ENCODE results near the gene PRSS22. TPM values are rescaled to one million over a fixed set of nuclear protein-coding genes. Genes with fewer than 3 reads are reported as not detected.

PRSS22 gene
- total RNA-seq, 1 experiment from 2014 or later, result 3.9 TPM

- no peak for TF ChIP-seq FOXK1 (CRISPR knock-in tag; IDR thresholded peaks at IDR 0.05)
- no peak for TF ChIP-seq E2F5 (CRISPR knock-in tag; IDR thresholded peaks at IDR 0.05)
- no peak for TF ChIP-seq OVOL2 (CRISPR knock-in tag; IDR thresholded peaks at IDR 0.05; ENCODE audit: borderline replicate concordance)
- TF ChIP-seq PREB (CRISPR knock-in tag; IDR thresholded peaks at IDR 0.05; ENCODE audit: borderline replicate concordance), result no peak
- TF ChIP-seq EMX1 (CRISPR knock-in tag; IDR thresholded peaks at IDR 0.05), result no peak
- TF ChIP-seq AR (CRISPR knock-in tag; IDR thresholded peaks at IDR 0.05), result no peak
- TF ChIP-seq GTF2I (CRISPR knock-in tag; conservative IDR thresholded peaks at IDR 0.05), result no peak
- TF ChIP-seq GRHL2 (CRISPR knock-in tag; IDR thresholded peaks at IDR 0.05; ENCODE audit: insufficient replicate concordance, severe bottlenecking), result no peak
- no peak for TF ChIP-seq ZBTB21 (CRISPR knock-in tag; IDR thresholded peaks at IDR 0.05; ENCODE audit: borderline replicate concordance)
- TF ChIP-seq ZNF671 (CRISPR knock-in tag; IDR thresholded peaks at IDR 0.05), result no peak
- TF ChIP-seq ATF2 (CRISPR knock-in tag; IDR thresholded peaks at IDR 0.05; ENCODE audit: borderline replicate concordance, low read depth), result no peak
- TF ChIP-seq CTCF (IDR thresholded peaks at IDR 0.05), result no peak
- TF ChIP-seq ERG (CRISPR knock-in tag; IDR thresholded peaks at IDR 0.05), result no peak
- TF ChIP-seq STAT6 (CRISPR knock-in tag; conservative IDR thresholded peaks at IDR 0.05; ENCODE audit: low read depth), result no peak
- no peak for TF ChIP-seq ATF3 (CRISPR knock-in tag; conservative IDR thresholded peaks at IDR 0.05)
- TF ChIP-seq ZNF425 (CRISPR knock-in tag; conservative IDR thresholded peaks at IDR 0.05), result no peak
- TF ChIP-seq MLX (CRISPR knock-in tag; IDR thresholded peaks at IDR 0.05), result no peak
- no peak for TF ChIP-seq MXD4 (CRISPR knock-in tag; IDR thresholded peaks at IDR 0.05; ENCODE audit: borderline replicate concordance)
- H3K36me3 Mint-ChIP-seq, result no peaks in the 10 kb centered on the region
- POLR2A ChIA-PET, result no interaction called here
- ATAC-seq (no peak), DNase-seq (ENCODE audit: low spot score) (no peak)
- H3K4me1 Mint-ChIP-seq, result no peaks in the 10 kb centered on the region
- H3K27ac Mint-ChIP-seq, result no peak overlapping the region
- H3K9me3 Mint-ChIP-seq, result peaks cover 17% of the 10 kb centered on the region
- H3K27me3 Mint-ChIP-seq (ENCODE audit: low read depth), result peaks cover 32% of the 10 kb centered on the region
- no peak overlapping the region for H3K4me3 Mint-ChIP-seq
- CTCF ChIA-PET, result interaction anchor here (0.6 to 2.1 kb wide), 2 partner anchors 8 to 9 kb away, joined by 5 to 10 read pairs; partner anchors contain the start of gene PRSS41
Measured at GRCh38 chr16:2806286-2806685, 51.7 kb downstream of the PRSS22 start.

Measured in WTC11 (cell line).